ENCODE measurements around the gene TMEM120B. TPM values are rescaled to one million over a fixed set of nuclear protein-coding genes. Genes with fewer than 3 reads are reported as not detected.

The TMEM120B gene
- total RNA-seq, 4 donors from 2014 or later = 3.5 to 7.2 (median 5.1) TPM

GRCh38 chr12:121765573-121765972 is 53.0 kb downstream of the TMEM120B start:
- H3K4me3 ChIP-seq (ENCODE audit: low read depth, poor library complexity, severe bottlenecking) = no peak overlapping the region
- no peak for DNase-seq (ENCODE audit: low spot score in 2 of 2)
- intact Hi-C loops (cut with DNase I; ENCODE audit: low total_unique reads) = no loop called here
- WGBS, 2 donors = 58 to 59% methylated on average over 5 of the region's 5 CpGs
- no peak for TF ChIP-seq POLR2A (IDR thresholded peaks at IDR 0.05)
- TF ChIP-seq CTCF (IDR thresholded peaks at IDR 0.05) = no peak

- H3K4me3 ChIP-seq (ENCODE audit: low read depth, poor library complexity, severe bottlenecking) = no peak overlapping the region
- intact Hi-C loops (cut with DNase I; ENCODE audit: low total_unique reads) = no loop called here
- DNase-seq (ENCODE audit: low spot score in 2 of 2) = no peak
- 74 to 80% methylated on average over 4 of the region's 5 CpGs for WGBS, 2 donors
- TF ChIP-seq CTCF (IDR thresholded peaks at IDR 0.05) (no peak), POLR2A (IDR thresholded peaks at IDR 0.05) (no peak)
These were observed 53.9 kb downstream of the TMEM120B start for GRCh38 chr12:121766290-121767039.

DNA sequence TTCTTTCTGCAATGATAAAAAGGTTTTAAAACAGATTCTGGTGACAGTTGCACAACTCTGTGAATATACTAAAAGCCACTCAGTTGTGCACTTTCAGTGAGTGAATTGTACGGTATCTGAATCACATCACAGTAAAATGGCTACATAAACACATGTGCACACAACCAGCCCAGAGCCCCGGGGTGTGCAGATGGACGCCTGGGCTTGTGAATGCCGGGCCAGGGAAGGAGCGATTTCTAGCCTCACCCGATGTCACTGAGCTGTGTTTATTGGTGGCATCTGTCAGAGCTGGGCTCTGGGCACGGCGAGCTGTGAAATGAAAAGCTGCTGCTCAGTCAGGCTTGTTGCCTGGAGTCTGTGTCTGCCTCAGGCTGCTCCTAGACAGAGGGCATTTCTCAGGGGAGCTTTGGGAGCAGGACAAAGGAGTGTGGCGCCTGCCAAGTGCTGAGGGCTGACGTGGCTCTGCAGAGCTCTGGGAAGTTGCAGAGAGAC is 55.0 kb downstream of the TMEM120B start:
- H3K4me3 ChIP-seq (ENCODE audit: low read depth, poor library complexity, severe bottlenecking) = no peak overlapping the region
- WGBS, 2 donors = 48 to 49% methylated on average over 10 of the region's 10 CpGs
- intact Hi-C loops (cut with DNase I; ENCODE audit: low total_unique reads) = no loop called here
- no peak for DNase-seq (ENCODE audit: low spot score in 2 of 2)
- TF ChIP-seq POLR2A (IDR thresholded peaks at IDR 0.05) (no peak), CTCF (IDR thresholded peaks at IDR 0.05) (no peak)

- no peak overlapping the region for H3K4me3 ChIP-seq (ENCODE audit: low read depth, poor library complexity, severe bottlenecking)
- intact Hi-C loops (cut with DNase I; ENCODE audit: low total_unique reads) = no loop called here
- TF ChIP-seq CTCF (IDR thresholded peaks at IDR 0.05) = no peak
- no peak for TF ChIP-seq POLR2A (IDR thresholded peaks at IDR 0.05)
- 88 to 95% methylated on average over 9 of the region's 9 CpGs for WGBS, 2 donors
- no peak for DNase-seq (ENCODE audit: low spot score in 2 of 2)
These were observed 56.8 kb downstream of the TMEM120B start for GRCh38 chr12:121769297-121769830.

GRCh38 chr12:121769831-121770301 is 57.3 kb downstream of the TMEM120B start:
- no peak for TF ChIP-seq CTCF (IDR thresholded peaks at IDR 0.05)
- TF ChIP-seq POLR2A (IDR thresholded peaks at IDR 0.05) = no peak
- intact Hi-C loops (cut with DNase I; ENCODE audit: low total_unique reads) = loop anchor here (5.0 kb wide), 1 partner anchor 73 kb away; no protein-coding TSS in a partner anchor
- WGBS, 2 donors = 88% methylated on average over 10 to 11 of the region's 11 CpGs
- no peak for DNase-seq (ENCODE audit: low spot score in 2 of 2)
- no peak overlapping the region for H3K4me3 ChIP-seq (ENCODE audit: low read depth, poor library complexity, severe bottlenecking)

Measured in lower leg skin (tissue), 4 donors.